GM21381 (cell line): ENCODE results near the gene MCCC1.
"Not testable (repeated sequence)": the region's sequence is repeated elsewhere in the genome, so short reads cannot be mapped to it uniquely, and the experiment has no call there.

Experiments used
- ATAC-seq: cut with Tn5 transposase; IDR thresholded peaks from one replicate; pipeline ENCODE4 v1.9.1; 2021; ENCODE audit warnings: mild to moderate bottlenecking, moderate library complexity; ENCODE audit not compliant: unreplicated experiment

The MCCC1 gene

GRCh38 chr3:183099026-183099837, at the start of gene MCCC1:
TSS of gene MCCC1 (minus strand) at chr3:183099496. CDS start at chr3:183099440, 56 bp downstream.
- ATAC-seq = peak; percentile 99

GRCh38 chr3:183148056-183148455, 48.8 kb upstream of the MCCC1 start:
- no peak for ATAC-seq

- no peak for ATAC-seq
These were observed 45.1 kb upstream of the MCCC1 start for GRCh38 chr3:183144363-183144762.

GRCh38 chr3:183142199-183142598, 42.9 kb upstream of the MCCC1 start:
- no peak for ATAC-seq

- ATAC-seq = no peak
These were observed 35.5 kb upstream of the MCCC1 start for GRCh38 chr3:183134844-183135243.

GRCh38 chr3:183132409-183132808, 33.1 kb upstream of the MCCC1 start:
- no peak for ATAC-seq

GRCh38 chr3:183131735-183132134, 32.4 kb upstream of the MCCC1 start:
- ATAC-seq = no peak

- no peak for ATAC-seq
These were observed 32.0 kb upstream of the MCCC1 start for GRCh38 chr3:183131186-183131725.

GRCh38 chr3:183129243-183129642, 29.9 kb upstream of the MCCC1 start:
- no peak for ATAC-seq

GRCh38 chr3:183128709-183129108, 29.4 kb upstream of the MCCC1 start:
- ATAC-seq = no peak

GRCh38 chr3:183123891-183124290, 24.6 kb upstream of the MCCC1 start:
- no peak for ATAC-seq

- no peak for ATAC-seq
These were observed 23.1 kb upstream of the MCCC1 start for GRCh38 chr3:183122257-183122932.

GRCh38 chr3:183120538-183121215, 21.4 kb upstream of the MCCC1 start:
- ATAC-seq = no peak

GRCh38 chr3:183117056-183117455, 17.8 kb upstream of the MCCC1 start:
- ATAC-seq = no peak

GRCh38 chr3:183116025-183116614, 16.8 kb upstream of the MCCC1 start:
- peak; percentile 88 for ATAC-seq

GRCh38 chr3:183114384-183115178, 15.3 kb upstream of the MCCC1 start:
- ATAC-seq = no peak

GRCh38 chr3:183109847-183110246, 10.6 kb upstream of the MCCC1 start:
- not testable (repeated sequence) for ATAC-seq

GRCh38 chr3:183108470-183108869, 9.2 kb upstream of the MCCC1 start:
- ATAC-seq = no peak

GRCh38 chr3:183108001-183108449, 8.7 kb upstream of the MCCC1 start:
- ATAC-seq = no peak

- not testable (repeated sequence) for ATAC-seq
These were observed 8.1 kb upstream of the MCCC1 start for GRCh38 chr3:183107372-183107771.
